Muscle of back (tissue), 13 donors: ENCODE data around the gene MRPL23. TPM values are rescaled to one million over a fixed set of nuclear protein-coding genes. Genes with fewer than 3 reads are reported as not detected.

ENCODE experiments used
- DNase-seq, 3 donors: peaks; one replicate each; pipeline versions ENCODE4 v3.0.0 to v3.0.0-alpha.2; 2013
- long read RNA-seq, 9 donors: transcript quantifications; one replicate each; lab custom pipeline, GENCODE V29; 2026
- polyA plus RNA-seq, 10 donors: library from polyadenylated mRNA; unstranded; fragments of 120-200 nt; gene quantifications; one replicate each; pipeline ENCODE4 v1.2.1, GENCODE V29; 2013; ENCODE audit not compliant: insufficient read length in 10 of 10

Gene MRPL23
- polyA plus RNA-seq = 10 to 100 TPM; 57.6 to 94.8 (median 82.0) TPM
- long read RNA-seq, donor 1, transcript MRPL23-209 (2 exons, 232 nt) = minor isoform, 11 of 77 reads
- long read RNA-seq, donor 1, transcript MRPL23-205 (5 exons, 736 nt) = major isoform, 21 of 77 reads
- long read RNA-seq, donor 1, partial matches to known transcripts = 17 of 77 reads
- long read RNA-seq, donor 1, other reads (novel, unspliced or antisense) = 26 of 77 reads
- long read RNA-seq, donor 2, transcript MRPL23-205 (5 exons, 736 nt) = major isoform, 11 of 26 reads
- long read RNA-seq, donor 2, partial matches to known transcripts = 0 of 26 reads
- long read RNA-seq, donor 2, other reads (novel, unspliced or antisense) = 11 of 26 reads
- long read RNA-seq, donor 3 = 0 reads
- long read RNA-seq, donor 4, transcript MRPL23-209 (2 exons, 232 nt) = minor isoform, 5 of 7,144 reads
- long read RNA-seq, donor 4, transcript MRPL23-205 (5 exons, 736 nt) = major isoform, 18 of 7,144 reads
- long read RNA-seq, donor 4, partial matches to known transcripts = 6,731 of 7,144 reads
- long read RNA-seq, donor 4, other reads (novel, unspliced or antisense) = 389 of 7,144 reads
- long read RNA-seq, donor 5, transcript MRPL23-205 (5 exons, 736 nt) = major isoform, 20 of 52 reads
- long read RNA-seq, donor 5, transcript MRPL23-209 (2 exons, 232 nt) = minor isoform, 8 of 52 reads
- long read RNA-seq, donor 5, partial matches to known transcripts = 11 of 52 reads
- long read RNA-seq, donor 5, other reads (novel, unspliced or antisense) = 10 of 52 reads
- long read RNA-seq, donor 6, transcript MRPL23-205 (5 exons, 736 nt) = major isoform, 31 of 67 reads
- long read RNA-seq, donor 6, transcript MRPL23-209 (2 exons, 232 nt) = minor isoform, 12 of 67 reads
- long read RNA-seq, donor 6, partial matches to known transcripts = 10 of 67 reads
- long read RNA-seq, donor 6, other reads (novel, unspliced or antisense) = 13 of 67 reads
- long read RNA-seq, donor 7, transcript MRPL23-209 (2 exons, 232 nt) = minor isoform, 12 of 12,653 reads
- long read RNA-seq, donor 7, transcript MRPL23-205 (5 exons, 736 nt) = major isoform, 25 of 12,653 reads
- long read RNA-seq, donor 7, partial matches to known transcripts = 7,962 of 12,653 reads
- long read RNA-seq, donor 7, other reads (novel, unspliced or antisense) = 4,654 of 12,653 reads
- long read RNA-seq, donor 8, transcript MRPL23-209 (2 exons, 232 nt) = minor isoform, 5 of 31 reads
- long read RNA-seq, donor 8, transcript MRPL23-205 (5 exons, 736 nt) = major isoform, 16 of 31 reads
- long read RNA-seq, donor 8, partial matches to known transcripts = 0 of 31 reads
- long read RNA-seq, donor 8, other reads (novel, unspliced or antisense) = 10 of 31 reads
- long read RNA-seq, donor 9, partial matches to known transcripts = 0 of 5 reads
- long read RNA-seq, donor 9, other reads (novel, unspliced or antisense) = 0 of 5 reads

GRCh38 chr11:1946812-1947484 lies at the start of gene MRPL23:
MRPL23 (plus strand) TSS chr11:1947332; CDS start chr11:1947363, 31 bp downstream.
- no peak for DNase-seq

- no peak for DNase-seq
These were observed 48.0 kb upstream of the MRPL23 start for GRCh38 chr11:1899090-1899489.

DNA sequence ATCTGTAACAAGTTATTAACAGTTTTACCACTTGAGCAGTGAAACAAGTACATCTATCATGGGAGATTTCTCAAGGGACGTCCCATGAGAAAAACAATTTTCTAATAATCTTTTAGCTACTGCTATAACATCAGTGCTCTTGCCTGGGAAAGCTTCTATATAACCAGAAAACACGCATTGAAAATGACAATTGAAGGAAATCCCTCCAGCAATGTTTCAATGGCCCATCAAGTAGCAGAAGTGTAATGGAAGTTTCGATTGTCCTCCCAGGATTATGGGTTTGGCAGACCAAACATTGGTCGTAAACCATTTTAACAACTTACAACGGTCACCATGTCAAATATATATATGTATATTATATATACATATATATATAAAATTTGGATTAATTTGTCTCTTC lies 47.4 kb upstream of the MRPL23 start:
- no peak for DNase-seq

GRCh38 chr11:1906181-1906580 lies 41.0 kb upstream of the MRPL23 start:
- DNase-seq = peak in 1 of 3 donors; percentile 62

GRCh38 chr11:1906611-1907423 lies 40.3 kb upstream of the MRPL23 start:
- peak in 1 of 3 donors; percentile 44 for DNase-seq

DNA sequence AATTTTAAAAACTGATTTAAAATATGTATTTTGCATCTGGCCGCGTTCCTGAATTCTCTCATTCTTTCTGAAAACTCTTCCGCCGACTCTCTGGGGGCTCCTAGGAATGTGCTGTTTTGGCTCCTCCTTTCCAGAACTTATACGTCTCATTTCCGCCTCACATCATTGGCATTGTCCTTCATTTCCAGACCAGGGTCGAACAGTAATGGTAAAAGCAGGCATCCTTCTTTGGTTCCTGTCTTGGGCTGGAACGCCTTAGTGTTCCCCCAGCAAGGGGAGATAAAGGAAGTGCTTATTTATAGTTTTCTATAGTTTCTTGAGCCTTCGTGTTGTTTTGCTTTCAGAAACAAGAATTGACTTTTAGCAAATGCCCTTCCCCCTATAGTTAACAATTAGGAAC lies 38.5 kb upstream of the MRPL23 start:
- peak; percentile 65 to 96 (median 91) for DNase-seq

DNA sequence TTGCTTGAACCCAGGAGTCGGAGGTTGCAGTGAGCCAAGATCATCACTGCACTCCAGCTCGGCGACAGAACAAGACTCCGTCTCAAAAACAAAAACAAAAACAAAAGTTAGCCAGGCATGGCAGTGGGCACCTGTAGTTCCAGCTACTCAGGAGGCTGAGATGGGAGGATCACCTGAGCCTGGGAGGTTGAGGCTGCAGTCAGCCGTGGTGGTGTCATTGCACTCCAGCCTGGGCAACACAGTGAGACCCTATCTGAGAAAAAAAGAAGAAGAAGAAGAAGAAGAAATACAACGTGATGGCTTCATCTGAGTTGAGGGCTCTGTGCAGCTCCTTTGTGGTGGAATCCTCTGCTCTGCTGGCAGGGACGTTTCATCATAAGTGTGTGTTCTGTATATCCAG lies 37.6 kb upstream of the MRPL23 start:
- DNase-seq = no peak

- peak in 1 of 3 donors; percentile 61 for DNase-seq
These were observed 34.7 kb upstream of the MRPL23 start for GRCh38 chr11:1912289-1912878.

- DNase-seq = peak in 1 of 3 donors; percentile 13
These were observed 33.7 kb upstream of the MRPL23 start for GRCh38 chr11:1913271-1914060.

- no peak for DNase-seq
These were observed 31.4 kb upstream of the MRPL23 start for GRCh38 chr11:1915795-1916131.

GRCh38 chr11:1916132-1916985 lies 30.8 kb upstream of the MRPL23 start:
- DNase-seq = peak in 1 of 3 donors; percentile 9

- DNase-seq = peak in 1 of 3 donors; percentile 65
These were observed 30.1 kb upstream of the MRPL23 start for GRCh38 chr11:1916986-1917522.

DNA sequence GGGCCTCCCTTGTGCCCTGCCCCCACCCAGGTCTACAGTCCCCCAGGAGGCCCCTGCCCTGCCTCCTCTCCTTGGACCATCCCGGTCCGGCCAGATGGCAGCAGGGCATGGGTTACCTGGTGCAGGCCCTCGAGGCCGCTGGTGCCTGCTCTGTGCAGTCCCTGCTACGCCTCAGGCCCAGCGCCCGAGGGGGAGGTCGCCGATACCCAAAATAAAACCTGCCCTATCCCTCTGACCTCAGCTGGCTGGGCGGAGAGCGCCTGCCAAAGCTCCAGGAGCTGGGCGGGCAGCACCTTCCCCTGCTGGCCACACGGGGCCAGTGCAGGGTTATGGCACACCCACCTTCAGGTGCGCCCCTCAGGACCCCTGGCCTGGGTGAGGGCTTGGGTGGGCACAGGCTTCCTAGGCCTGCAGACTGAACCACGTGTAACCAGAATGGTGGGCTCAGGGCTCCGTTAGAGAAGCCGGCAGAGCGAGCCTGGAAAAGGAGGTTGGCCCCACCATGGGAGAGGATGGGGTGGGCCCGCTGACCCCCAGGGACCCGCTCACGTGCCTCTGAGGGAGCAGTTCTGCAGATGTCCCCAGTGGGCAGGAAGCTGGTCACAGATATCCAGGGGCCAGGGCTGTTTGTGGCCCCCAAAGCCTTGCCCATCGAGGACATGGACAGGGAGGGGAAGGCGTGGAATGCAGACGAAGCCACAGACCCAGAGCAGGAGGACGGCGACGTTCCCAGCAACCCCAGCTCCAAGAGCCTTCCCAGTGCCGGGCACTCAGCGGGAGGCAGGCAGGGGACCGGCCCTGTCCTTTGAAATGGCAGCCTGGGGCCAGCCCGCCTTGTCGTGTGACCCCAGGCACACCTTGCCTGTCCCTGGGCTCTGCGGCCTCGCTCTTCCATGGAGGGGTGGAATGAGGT lies 29.4 kb upstream of the MRPL23 start:
- DNase-seq = peak in 1 of 3 donors; percentile 32

DNA sequence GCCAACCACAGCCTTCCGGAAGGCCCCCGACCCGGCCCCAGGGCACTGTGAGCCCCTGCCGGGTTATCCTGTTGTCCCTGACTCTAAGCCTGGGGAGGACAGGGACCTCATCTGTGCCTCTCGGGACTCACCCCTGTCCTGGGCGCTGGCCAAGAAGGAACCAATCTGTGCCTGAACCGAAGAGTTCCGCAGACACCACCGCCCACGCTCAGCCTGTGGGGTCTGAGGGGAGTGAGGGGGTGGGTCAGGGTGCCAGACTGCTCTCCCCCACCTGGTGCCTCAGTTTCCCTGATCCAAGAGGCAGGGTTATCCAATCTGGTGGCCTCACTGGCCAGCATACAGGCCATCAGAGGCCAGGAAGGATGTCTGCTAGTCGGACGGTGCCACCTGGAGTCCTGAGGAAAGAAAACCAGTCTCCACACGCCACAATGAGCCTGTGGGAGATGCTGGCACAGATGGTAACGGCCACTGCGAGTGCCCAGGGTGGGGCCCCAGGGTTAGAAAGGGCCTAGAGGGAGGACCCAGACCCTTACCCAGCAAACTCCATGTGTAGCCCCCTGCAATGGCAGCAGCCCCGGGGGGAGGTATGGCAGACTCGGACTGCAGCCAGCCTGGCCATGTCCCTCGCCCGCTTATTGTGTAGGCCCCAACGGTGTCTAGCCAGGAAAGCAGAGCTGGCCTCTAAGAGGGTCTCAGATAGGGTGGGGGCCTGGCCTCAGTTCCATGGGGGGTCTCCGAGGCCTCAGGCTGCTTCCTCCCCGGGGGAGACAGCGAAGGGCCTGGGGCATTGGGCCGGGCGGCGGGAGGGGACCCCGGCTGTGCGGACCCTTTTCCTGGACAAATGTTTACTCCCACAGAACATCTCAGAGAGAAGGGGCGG lies 28.5 kb upstream of the MRPL23 start:
- peak in 1 of 3 donors; percentile 33 for DNase-seq
